ENCODE data around the gene SPSB2. TPM values are rescaled to one million over a fixed set of nuclear protein-coding genes. Genes with fewer than 3 reads are reported as not detected.
"Not testable (repeated sequence)": the region's sequence is repeated elsewhere in the genome, so short reads cannot be mapped to it uniquely, and the experiment has no call there.

SPSB2 gene
- total RNA-seq, 1 donor from 2014 or later, result 30.2 TPM

GRCh38 chr12:6884539-6884938, 11.4 kb upstream of the SPSB2 start:
- ATAC-seq (no peak), DNase-seq (no peak)
- H3K27me3 ChIP-seq, result no peaks in the 10 kb centered on the region
- H3K36me3 ChIP-seq, result peaks cover 16% of the 10 kb centered on the region
- H3K4me3 ChIP-seq, result no peak overlapping the region
- TF ChIP-seq, protein P1, sequence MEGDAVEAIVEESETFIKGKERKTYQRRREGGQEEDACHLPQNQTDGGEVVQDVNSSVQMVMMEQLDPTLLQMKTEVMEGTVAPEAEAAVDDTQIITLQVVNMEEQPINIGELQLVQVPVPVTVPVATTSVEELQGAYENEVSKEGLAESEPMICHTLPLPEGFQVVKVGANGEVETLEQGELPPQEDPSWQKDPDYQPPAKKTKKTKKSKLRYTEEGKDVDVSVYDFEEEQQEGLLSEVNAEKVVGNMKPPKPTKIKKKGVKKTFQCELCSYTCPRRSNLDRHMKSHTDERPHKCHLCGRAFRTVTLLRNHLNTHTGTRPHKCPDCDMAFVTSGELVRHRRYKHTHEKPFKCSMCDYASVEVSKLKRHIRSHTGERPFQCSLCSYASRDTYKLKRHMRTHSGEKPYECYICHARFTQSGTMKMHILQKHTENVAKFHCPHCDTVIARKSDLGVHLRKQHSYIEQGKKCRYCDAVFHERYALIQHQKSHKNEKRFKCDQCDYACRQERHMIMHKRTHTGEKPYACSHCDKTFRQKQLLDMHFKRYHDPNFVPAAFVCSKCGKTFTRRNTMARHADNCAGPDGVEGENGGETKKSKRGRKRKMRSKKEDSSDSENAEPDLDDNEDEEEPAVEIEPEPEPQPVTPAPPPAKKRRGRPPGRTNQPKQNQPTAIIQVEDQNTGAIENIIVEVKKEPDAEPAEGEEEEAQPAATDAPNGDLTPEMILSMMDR (IDR thresholded peaks at IDR 0.05), result no peak
- H3K27ac ChIP-seq, result no peak overlapping the region
- H3K4me1 ChIP-seq, result peaks cover 8% of the 10 kb centered on the region
- no peaks in the 10 kb centered on the region for H3K9me3 ChIP-seq
- intact Hi-C loops (cut with DNase I), result no loop called here

- peaks cover 8% of the 10 kb centered on the region for H3K4me1 ChIP-seq
- no peak for ATAC-seq
- H3K27me3 ChIP-seq, result no peaks in the 10 kb centered on the region
- peaks cover 16% of the 10 kb centered on the region for H3K36me3 ChIP-seq
- no peak overlapping the region for H3K27ac ChIP-seq
- H3K9me3 ChIP-seq, result no peaks in the 10 kb centered on the region
- intact Hi-C loops (cut with DNase I), result no loop called here
- no peak overlapping the region for H3K4me3 ChIP-seq
- no peak for DNase-seq
- TF ChIP-seq, protein P1 (IDR thresholded peaks at IDR 0.05), result no peak
These were observed 10.6 kb upstream of the SPSB2 start for GRCh38 chr12:6883683-6884082.

GRCh38 chr12:6883252-6883651, 10.1 kb upstream of the SPSB2 start:
- Histone ChIP-seq H3K9me3 (no peaks in the 10 kb centered on the region), H3K27ac (no peak overlapping the region), H3K36me3 (peaks cover 16% of the 10 kb centered on the region), H3K4me1 (peaks cover 8% of the 10 kb centered on the region), H3K4me3 (no peak overlapping the region), H3K27me3 (no peaks in the 10 kb centered on the region)
- intact Hi-C loops (cut with DNase I), result no loop called here
- ATAC-seq (no peak), DNase-seq (no peak)
- TF ChIP-seq, protein P1 (IDR thresholded peaks at IDR 0.05), result no peak

DNA sequence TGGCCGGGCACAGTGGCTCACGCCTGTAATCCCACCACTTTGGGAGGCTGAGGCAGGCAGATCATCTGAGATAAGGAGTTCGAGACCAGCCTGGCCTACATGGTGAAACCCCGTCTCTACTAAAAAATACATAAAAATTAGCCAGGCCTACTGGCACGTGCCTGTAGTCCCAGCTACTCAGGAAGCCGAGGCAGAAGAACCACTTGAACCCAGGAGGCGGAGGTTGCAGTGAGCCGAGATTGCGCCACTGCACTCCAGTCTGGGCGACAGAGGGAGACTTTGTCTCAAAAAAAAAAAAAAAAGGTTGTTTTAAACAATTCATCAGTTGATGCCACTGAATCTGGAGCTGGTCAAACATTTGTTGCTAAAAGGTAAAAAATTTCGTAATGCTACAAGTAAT, 6.7 kb upstream of the SPSB2 start:
- peaks cover 21% of the 10 kb centered on the region for H3K36me3 ChIP-seq
- intact Hi-C loops (cut with DNase I), result loop anchor here (10.0 kb wide), 1 partner anchor 55 kb away; no protein-coding TSS in a partner anchor
- not testable (repeated sequence) for H3K4me3 ChIP-seq, H3K27me3 ChIP-seq, H3K9me3 ChIP-seq, H3K4me1 ChIP-seq
- peak overlapping the region; percentile 68 for H3K27ac ChIP-seq
- peak; percentile 26 for ATAC-seq
- peak; percentile 81 for DNase-seq

- Histone ChIP-seq H3K36me3 (peaks cover 33% of the 10 kb centered on the region), H3K4me1 (peaks cover 27% of the 10 kb centered on the region), H3K4me3 (peak overlapping the region; percentile 96), H3K27ac (peak overlapping the region; percentile 89)
- H3K9me3 ChIP-seq, ATAC-seq, DNase-seq, H3K27me3 ChIP-seq: not testable (repeated sequence)
- intact Hi-C loops (cut with DNase I), result loop anchor here (10.0 kb wide), 1 partner anchor 61 kb away; no protein-coding TSS in a partner anchor
These were observed 889 bp upstream of the SPSB2 start for GRCh38 chr12:6874015-6874368.

DNA sequence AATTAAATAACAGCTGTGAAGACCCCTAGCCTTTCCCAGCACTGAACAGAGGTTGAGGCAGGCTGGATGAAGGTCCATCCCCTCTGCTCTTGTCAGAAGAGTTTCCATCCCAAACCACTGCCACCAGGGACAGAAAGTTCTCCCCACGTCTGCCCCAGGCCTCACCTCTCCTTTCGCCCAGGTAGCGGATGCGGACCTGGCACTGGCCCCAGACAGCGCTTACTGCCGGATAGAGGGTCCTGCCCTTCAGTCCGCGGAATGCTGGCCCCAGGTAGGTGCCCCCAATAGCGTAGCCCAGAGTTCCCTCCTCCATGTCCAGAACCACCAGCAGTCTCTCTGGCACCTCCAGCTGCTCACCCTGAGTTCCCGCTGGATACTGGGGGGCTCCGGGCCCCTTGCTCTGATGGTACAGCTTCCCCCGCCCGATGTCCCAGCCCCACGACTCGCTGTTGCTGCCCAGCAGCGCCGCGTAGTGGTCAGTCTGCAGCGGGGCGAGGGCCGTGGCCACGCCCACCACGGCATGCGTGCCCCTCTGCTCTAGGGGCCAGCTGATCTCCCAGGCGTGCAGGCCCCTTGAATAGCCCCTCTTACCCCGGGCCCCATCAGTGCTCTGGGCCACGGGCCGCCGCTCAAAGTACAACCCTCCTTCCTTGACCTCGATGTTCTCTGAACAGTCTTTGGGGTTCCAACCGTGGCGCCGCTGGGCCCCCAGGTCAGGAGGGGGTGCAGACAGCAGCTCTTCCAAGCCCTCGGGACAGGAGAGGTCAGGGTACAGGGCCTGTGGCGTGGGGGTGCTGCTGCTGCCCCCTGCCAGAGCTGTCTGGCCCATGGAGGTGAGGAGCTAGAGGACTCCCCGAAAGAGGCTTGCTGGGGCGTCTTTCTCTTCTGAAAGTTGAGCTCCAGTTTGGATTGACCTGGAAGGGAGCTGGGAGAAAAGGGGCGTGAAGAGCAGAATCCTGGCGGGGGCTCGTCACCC, 742 bp downstream of the SPSB2 start:
- intact Hi-C loops (cut with DNase I), result loop anchor here (10.0 kb wide), 1 partner anchor 62 kb away; no protein-coding TSS in a partner anchor
- H3K4me1 ChIP-seq, result peaks cover 36% of the 10 kb centered on the region
- peak; percentile 75 for ATAC-seq

More for the DNA sequence above, 742 bp downstream of the SPSB2 start:
- peak overlapping the region; percentile 96 for H3K4me3 ChIP-seq
- TF ChIP-seq, protein P1 (IDR thresholded peaks at IDR 0.05), result peak; percentile 97
- H3K9me3 ChIP-seq, result no peaks in the 10 kb centered on the region
- H3K36me3 ChIP-seq, result peaks cover 33% of the 10 kb centered on the region
- DNase-seq, result peak; percentile 94
- H3K27me3 ChIP-seq, result no peaks in the 10 kb centered on the region
- peak overlapping the region; percentile 89 for H3K27ac ChIP-seq
